IMR-90 (cell line): Measurements from ENCODE around the gene POMT2. TPM values are rescaled to one million over a fixed set of nuclear protein-coding genes. Genes with fewer than 3 reads are reported as not detected.

Experiments used
- ATAC-seq: fragments of 200-7000 bp; cut with Tn5 transposase; 2 replicates; pipeline ENCODE4 v1.9.1; 2020; ENCODE audit warnings: low read depth, mild to moderate bottlenecking, moderate library complexity
- BruUV-seq: library from RNA; stranded (reverse); fragments of 400-500 nt; replicated peaks from 2 replicates; lab custom pipeline; 2021; lab: Mats Ljungman, UMichigan
- CTCF ChIA-PET: fragments of 300-600 bp; formaldehyde crosslinking; extraction: SDS; loops from one replicate; lab custom pipeline; 2021; ENCODE audit warnings: antibody characterized with exemption; lab: Yijun Ruan, JAX
- POLR2A ChIA-PET: fragments of 300-600 bp; sonication (Branson Sonifier 250); formaldehyde crosslinking; loops from one replicate; lab custom pipeline; 2022; ENCODE audit warnings: antibody characterized with exemption; ENCODE audit not compliant: unreplicated experiment; lab: Charles Lee
- DNase-seq: peaks from one replicate; pipeline ENCODE4 v3.0.0; 2013
- H2AFZ ChIP-seq: replicated peaks from 2 replicates; pipeline ENCODE3; 2013; ENCODE audit warnings: low read length, mild to moderate bottlenecking; ENCODE audit not compliant: poor library complexity
- H2AK5ac ChIP-seq: 2 replicates; pipeline ENCODE4 v1.6.1; 2013; ENCODE audit warnings: low read depth, low read length, inconsistent platforms
- H2AK9ac ChIP-seq: replicated peaks from 2 replicates; pipeline ENCODE3; 2013; ENCODE audit warnings: mild to moderate bottlenecking, low read depth, low read length, moderate library complexity; ENCODE audit not compliant: poor library complexity
- H2BK120ac ChIP-seq: 2 replicates; pipeline ENCODE4 v1.6.1; 2013; ENCODE audit warnings: low read depth, low read length, inconsistent platforms
- H2BK15ac ChIP-seq: 3 replicates; pipeline ENCODE4 v1.6.1; 2013; ENCODE audit warnings: low read depth, low read length, inconsistent platforms
- H2BK20ac ChIP-seq: 2 replicates; pipeline ENCODE4 v1.6.1; 2013; ENCODE audit warnings: low read depth, mild to moderate bottlenecking, inconsistent platforms, low read length, moderate library complexity
- H2BK5ac ChIP-seq: 2 replicates; pipeline ENCODE4 v1.6.1; 2013; ENCODE audit warnings: mild to moderate bottlenecking, low read depth, low read length, inconsistent platforms; ENCODE audit not compliant: poor library complexity, severe bottlenecking
- H3K14ac ChIP-seq: replicated peaks from 2 replicates; pipeline ENCODE4 v1.6.1; 2013; ENCODE audit warnings: low read depth, low read length, inconsistent platforms
- H3K18ac ChIP-seq: 2 replicates; pipeline ENCODE4 v1.6.1; 2013; ENCODE audit warnings: low read depth, low read length, control low read depth
- H3K23ac ChIP-seq: 2 replicates; pipeline ENCODE4 v1.6.1; 2013; ENCODE audit warnings: low read depth, low read length, inconsistent platforms
- H3K27ac ChIP-seq: 2 replicates; pipeline ENCODE4 v1.5.1; 2013; ENCODE audit warnings: mild to moderate bottlenecking, control low read depth, low read length; ENCODE audit not compliant: insufficient read depth
- H3K27me3 ChIP-seq: 2 replicates; pipeline ENCODE4 v1.6.1; 2013; ENCODE audit warnings: low read length; ENCODE audit not compliant: control insufficient read depth, insufficient read depth
- H3K36me3 ChIP-seq: 2 replicates; pipeline ENCODE4 v1.6.1; 2013; ENCODE audit warnings: low read length, mixed read lengths; ENCODE audit not compliant: control insufficient read depth, insufficient read depth
- H3K4ac ChIP-seq: 2 replicates; pipeline ENCODE4 v1.6.1; 2013; ENCODE audit warnings: low read depth, low read length, inconsistent platforms
- H3K4me1 ChIP-seq: 2 replicates; pipeline ENCODE4 v1.6.1; 2013; ENCODE audit warnings: low read length, mixed read lengths; ENCODE audit not compliant: control insufficient read depth, insufficient read depth
- H3K4me2 ChIP-seq: 2 replicates; pipeline ENCODE4 v1.6.1; 2013; ENCODE audit warnings: low read depth, mild to moderate bottlenecking, control low read depth, low read length, moderate library complexity
- H3K4me3 ChIP-seq: 2 replicates; pipeline ENCODE4 v1.5.1; 2013; ENCODE audit warnings: low read depth, mild to moderate bottlenecking, control low read depth, low read length, moderate library complexity; ENCODE audit not compliant: insufficient read depth
- H3K56ac ChIP-seq: 2 replicates; pipeline ENCODE4 v1.6.1; 2013; ENCODE audit warnings: low read length, inconsistent platforms; ENCODE audit not compliant: insufficient read depth; ENCODE audit errors: extremely low read depth
- H3K79me1 ChIP-seq, 2 experiments: 2 replicates each; pipeline ENCODE4 v1.6.1; 2013; ENCODE audit warnings: low read length in 2 of 2, inconsistent platforms in 1 of 2, low read depth in 1 of 2
- H3K9ac ChIP-seq: 2 replicates; pipeline ENCODE4 v1.6.1; 2013; ENCODE audit warnings: low read depth, low read length, control low read depth
- H3K9me1 ChIP-seq: 2 replicates; pipeline ENCODE4 v1.6.1; 2013; ENCODE audit warnings: low read length, inconsistent platforms; ENCODE audit not compliant: insufficient read depth
- H3K9me3 ChIP-seq: 2 replicates; pipeline ENCODE4 v1.6.1; 2013; ENCODE audit warnings: low read length; ENCODE audit not compliant: control insufficient read depth, insufficient read depth
- H4K20me1 ChIP-seq: 2 replicates; pipeline ENCODE4 v1.6.1; 2013; ENCODE audit warnings: low read length, inconsistent platforms; ENCODE audit not compliant: insufficient read depth
- H4K5ac ChIP-seq: 2 replicates; pipeline ENCODE4 v1.6.1; 2013; ENCODE audit warnings: mild to moderate bottlenecking, low read depth, low read length, control low read depth
- H4K8ac ChIP-seq, 2 experiments: 2 replicates each; pipeline ENCODE4 v1.6.1; 2013; ENCODE audit warnings: low read depth in 2 of 2, low read length in 2 of 2, control low read depth in 1 of 2, inconsistent platforms in 1 of 2
- H4K91ac ChIP-seq: 2 replicates; pipeline ENCODE4 v1.6.1; 2013; ENCODE audit warnings: low read depth, low read length, inconsistent platforms; ENCODE audit not compliant: insufficient read depth
- FOS ChIP-seq: fragments of 150-350 bp; IDR thresholded peaks from 2 replicates; pipeline ENCODE4 v1.6.1; 2016; ENCODE audit warnings: low read depth, low read length
- MAFK ChIP-seq: IDR thresholded peaks from 2 replicates; pipeline ENCODE4 v1.6.1; 2012; ENCODE audit warnings: low read depth, low read length, improper control_type of control experiment
- POLR2A ChIP-seq: IDR thresholded peaks from 2 replicates; pipeline ENCODE4 v1.6.1; 2012; ENCODE audit warnings: mild to moderate bottlenecking, low read depth, low read length
- WGBS, 2 experiments: methylation state at CpG; one replicate each; pipeline versions ENCODE4 v1.1.5 to v1.1.7; 2013; ENCODE audit warnings: missing lambda C conversion rate in 2 of 2; ENCODE audit not compliant: insufficient read length in 1 of 2; ENCODE audit errors: extremely low coverage in 2 of 2; 5-methylcytosine and 5-hydroxymethylcytosine counted together
- dilution Hi-C: fragments of 300-500 bp; cut with HindIII; formaldehyde crosslinking; loops from one replicate; pipeline ENCODE4 v1.14.3; 2018; ENCODE audit warnings: low sequenced_read_pairs; ENCODE audit not compliant: unreplicated experiment
- in situ Hi-C: fragments of 300-500 bp; cut with MboI; formaldehyde crosslinking; loops from 3 replicates; pipeline ENCODE4 v1.14.3; 2019; ENCODE audit warnings: low sequenced_read_pairs, inconsistent platforms, mixed read lengths
- intact Hi-C: fragments of 100-400 bp; cut with micrococcal nuclease; formaldehyde crosslinking; loops from 2 replicates; pipeline ENCODE4 v1.10.0; 2022
- polyA plus RNA-seq, 3 experiments: library from polyadenylated mRNA; depleted of rRNA; stranded (reverse); fragments of >200 nt; gene quantifications; 2 replicates each; pipeline ENCODE4 v1.2.3, GENCODE V29; 2012; ENCODE audit warnings: low replicate concordance in 1 of 3
- total RNA-seq: library from RNA; depleted of rRNA; stranded (reverse); fragments of >200 nt; gene quantifications from 2 replicates; pipeline ENCODE4 v1.2.3, GENCODE V29; 2012
- TF ChIP-seq, protein P1 (sequence below): fragments of 150-350 bp; IDR thresholded peaks from 2 replicates; pipeline ENCODE4 v1.6.1; 2016; ENCODE audit warnings: low read depth, mild to moderate bottlenecking, low read length, moderate library complexity, borderline replicate concordance
- TF ChIP-seq, protein P2 (sequence below): fragments of 150-350 bp; IDR thresholded peaks from 2 replicates; pipeline ENCODE4 v1.6.1; 2017; ENCODE audit warnings: mild to moderate bottlenecking, antibody characterized with exemption, low read length, low read depth

The POMT2 gene
- total and polyA plus RNA-seq, 2 of the 4 experiments (the other 2 are of a cell fraction): 6.5 to 13.0 TPM

DNA sequence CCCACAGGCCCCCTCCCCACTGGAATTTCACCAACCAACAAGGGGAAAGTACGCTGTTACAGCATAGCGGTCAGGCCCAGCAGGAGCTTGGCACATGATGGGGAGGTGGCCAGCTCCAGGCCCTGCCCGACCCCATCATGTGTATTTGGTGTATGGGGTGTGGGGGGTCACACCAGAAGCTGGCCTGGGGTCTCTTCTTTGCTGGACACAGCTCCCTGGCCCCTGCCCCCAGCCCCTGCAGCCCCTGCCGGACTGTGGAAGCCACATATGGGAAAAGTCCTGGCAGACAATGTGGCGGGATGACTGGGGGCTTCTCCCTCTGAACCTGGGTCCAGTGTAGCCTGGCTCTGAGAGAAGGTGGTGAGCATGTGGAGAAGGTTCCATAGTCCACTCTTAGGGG, 62.1 kb downstream of the POMT2 start:
- Histone ChIP-seq H4K5ac (no peak overlapping the region), H3K36me3 (no peaks in the 10 kb centered on the region), H3K9me1 (no peaks in the 10 kb centered on the region), H2AK5ac (no peak overlapping the region), H3K9ac (no peak overlapping the region), H4K20me1 (no peaks in the 10 kb centered on the region), H2BK5ac (no peak overlapping the region), H3K4ac (no peak overlapping the region), H3K4me1 (no peaks in the 10 kb centered on the region), H3K56ac (no peak overlapping the region), H2BK120ac (no peak overlapping the region), H3K27me3 (peaks cover 26% of the 10 kb centered on the region), H3K9me3 (no peaks in the 10 kb centered on the region), H2BK15ac (no peak overlapping the region), H2AFZ (no peak overlapping the region), H4K8ac (no peak overlapping the region), H3K4me2 (no peak overlapping the region), H2AK9ac (no peak overlapping the region), H3K14ac (no peak overlapping the region), H3K4me3 (no peak overlapping the region), H3K79me1 (no peaks in the 10 kb centered on the region), H3K18ac (no peak overlapping the region), H2BK20ac (no peak overlapping the region), H4K91ac (no peak overlapping the region), H3K27ac (no peak overlapping the region), H3K23ac (no peak overlapping the region)
- POLR2A ChIA-PET: no interaction called here
- DNase-seq (no peak), ATAC-seq (no peak)
- in situ Hi-C loops: no loop called here
- intact Hi-C loops: no loop called here
- no TSS peak for BruUV-seq
- TF ChIP-seq FOS (no peak), MAFK (no peak), POLR2A (no peak)
- TF ChIP-seq, protein P1, sequence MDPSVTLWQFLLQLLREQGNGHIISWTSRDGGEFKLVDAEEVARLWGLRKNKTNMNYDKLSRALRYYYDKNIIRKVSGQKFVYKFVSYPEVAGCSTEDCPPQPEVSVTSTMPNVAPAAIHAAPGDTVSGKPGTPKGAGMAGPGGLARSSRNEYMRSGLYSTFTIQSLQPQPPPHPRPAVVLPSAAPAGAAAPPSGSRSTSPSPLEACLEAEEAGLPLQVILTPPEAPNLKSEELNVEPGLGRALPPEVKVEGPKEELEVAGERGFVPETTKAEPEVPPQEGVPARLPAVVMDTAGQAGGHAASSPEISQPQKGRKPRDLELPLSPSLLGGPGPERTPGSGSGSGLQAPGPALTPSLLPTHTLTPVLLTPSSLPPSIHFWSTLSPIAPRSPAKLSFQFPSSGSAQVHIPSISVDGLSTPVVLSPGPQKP: no peak
- TF ChIP-seq, protein P2, sequence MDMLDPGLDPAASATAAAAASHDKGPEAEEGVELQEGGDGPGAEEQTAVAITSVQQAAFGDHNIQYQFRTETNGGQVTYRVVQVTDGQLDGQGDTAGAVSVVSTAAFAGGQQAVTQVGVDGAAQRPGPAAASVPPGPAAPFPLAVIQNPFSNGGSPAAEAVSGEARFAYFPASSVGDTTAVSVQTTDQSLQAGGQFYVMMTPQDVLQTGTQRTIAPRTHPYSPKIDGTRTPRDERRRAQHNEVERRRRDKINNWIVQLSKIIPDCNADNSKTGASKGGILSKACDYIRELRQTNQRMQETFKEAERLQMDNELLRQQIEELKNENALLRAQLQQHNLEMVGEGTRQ: no peak
- no CpG with 5 or more reads among the region's 5 CpGs for WGBS, 2 experiments
- dilution Hi-C loops: no loop called here
- CTCF ChIA-PET: no interaction called here
